IMR-90 (cell line): ENCODE data around the gene F12.

ENCODE experiments used
- CHD1 ChIP-seq: IDR thresholded peaks from 2 replicates; pipeline ENCODE4 v1.6.1; 2012; ENCODE audit warnings: low read depth, low read length, improper control_type of control experiment
- CTCF ChIP-seq: conservative IDR thresholded peaks from 2 replicates; pipeline ENCODE4 v1.5.1; 2012; ENCODE audit warnings: mild to moderate bottlenecking, low read depth, low read length, improper control_type of control experiment
- FOS ChIP-seq: fragments of 150-350 bp; IDR thresholded peaks from 2 replicates; pipeline ENCODE4 v1.6.1; 2016; ENCODE audit warnings: low read depth, low read length
- MAFK ChIP-seq: IDR thresholded peaks from 2 replicates; pipeline ENCODE4 v1.6.1; 2012; ENCODE audit warnings: low read depth, low read length, improper control_type of control experiment
- POLR2A ChIP-seq: IDR thresholded peaks from 2 replicates; pipeline ENCODE4 v1.6.1; 2012; ENCODE audit warnings: mild to moderate bottlenecking, low read depth, low read length
- RAD21 ChIP-seq: IDR thresholded peaks from 2 replicates; pipeline ENCODE4 v1.6.1; 2012; ENCODE audit warnings: low read length, improper control_type of control experiment
- RFX5 ChIP-seq: IDR thresholded peaks from 2 replicates; pipeline ENCODE4 v1.8.0; 2012; ENCODE audit warnings: low read depth, mild to moderate bottlenecking, low read length, moderate library complexity
- USF2 ChIP-seq: fragments of 150-350 bp; IDR thresholded peaks from 2 replicates; pipeline ENCODE4 v1.6.1; 2017; ENCODE audit warnings: mild to moderate bottlenecking, antibody characterized with exemption, low read length, low read depth

DNA sequence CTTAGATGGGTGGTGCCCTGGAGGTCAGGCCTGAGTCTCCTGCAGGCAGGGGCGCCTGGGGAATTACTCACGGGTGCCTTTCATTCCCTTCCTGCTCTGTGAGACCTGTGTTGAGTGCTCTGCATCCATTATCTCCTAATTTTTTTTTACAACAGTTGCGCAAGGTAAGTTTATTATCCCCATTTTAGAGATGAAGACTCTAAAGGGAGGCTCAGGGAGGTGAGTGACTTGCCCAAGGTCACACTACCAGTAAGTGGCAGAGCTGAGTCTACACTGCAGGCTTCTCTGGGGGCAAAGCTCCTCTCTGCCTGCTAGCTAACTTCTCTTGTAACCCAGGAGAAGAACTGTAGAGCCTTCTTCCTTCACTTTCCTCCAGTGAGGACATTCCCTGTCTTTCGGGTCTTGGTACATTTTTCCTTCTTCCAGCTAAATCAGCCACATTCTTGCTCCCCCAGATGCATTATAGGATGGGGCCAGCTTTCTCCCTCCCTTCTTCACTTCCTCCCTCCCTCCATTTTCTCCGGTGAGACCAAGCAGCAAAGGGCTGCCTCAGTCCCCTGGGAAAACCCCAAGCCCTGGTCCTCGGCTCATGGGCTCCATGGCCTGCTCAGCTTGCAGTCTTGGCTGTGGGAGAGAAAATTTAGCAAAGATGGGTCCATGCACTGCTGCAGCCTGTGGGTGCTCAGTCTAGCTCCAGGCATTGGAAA is 39.0 kb upstream of the F12 start:
- TF ChIP-seq RFX5, result no peak
- no peak for TF ChIP-seq CTCF
- no peak for TF ChIP-seq POLR2A
- TF ChIP-seq USF2, result no peak
- no peak for TF ChIP-seq FOS
- TF ChIP-seq CHD1, result no peak
- no peak for TF ChIP-seq MAFK
- no peak for TF ChIP-seq RAD21
